ENCODE measurements around the gene MRPL28.
"Not testable (repeated sequence)": the region's sequence is repeated elsewhere in the genome, so short reads cannot be mapped to it uniquely, and the experiment has no call there.

The MRPL28 gene

GRCh38 chr16:359067-359763 is 11.1 kb downstream of the MRPL28 start:
- no peak for DNase-seq

- DNase-seq = no peak
Observed at GRCh38 chr16:356741-357140, 13.6 kb downstream of the MRPL28 start.

GRCh38 chr16:354971-355461 is 15.3 kb downstream of the MRPL28 start:
- DNase-seq = peak; percentile 34

- DNase-seq = no peak
Observed at GRCh38 chr16:354291-354881, 16.0 kb downstream of the MRPL28 start.

- DNase-seq = no peak
Observed at GRCh38 chr16:353404-354290, 16.7 kb downstream of the MRPL28 start.

GRCh38 chr16:352547-353403 is 17.6 kb downstream of the MRPL28 start, which contains the start of gene AXIN1:
AXIN1 (minus strand) TSS chr16:352723; CDS start chr16:347025, 5,698 bp downstream.
- peak; percentile 100 for DNase-seq

- no peak for DNase-seq
Observed at GRCh38 chr16:351804-352520, 18.4 kb downstream of the MRPL28 start.

GRCh38 chr16:350203-350602 is 20.1 kb downstream of the MRPL28 start:
- DNase-seq = no peak

- DNase-seq = no peak
Observed at GRCh38 chr16:349211-349610, 21.1 kb downstream of the MRPL28 start.

GRCh38 chr16:348495-348894 is 21.8 kb downstream of the MRPL28 start:
- DNase-seq = not testable (repeated sequence)

GRCh38 chr16:347203-347602 is 23.1 kb downstream of the MRPL28 start:
- DNase-seq = no peak

- DNase-seq = no peak
Observed at GRCh38 chr16:346587-346986, 23.8 kb downstream of the MRPL28 start.

GRCh38 chr16:345772-346171 is 24.6 kb downstream of the MRPL28 start:
- DNase-seq = no peak

GRCh38 chr16:342455-343213 is 27.7 kb downstream of the MRPL28 start:
- no peak for DNase-seq

- DNase-seq = not testable (repeated sequence)
Observed at GRCh38 chr16:341974-342336, 28.4 kb downstream of the MRPL28 start.

GRCh38 chr16:341095-341973 is 29.0 kb downstream of the MRPL28 start:
- not testable (repeated sequence) for DNase-seq

GRCh38 chr16:340370-341091 is 29.8 kb downstream of the MRPL28 start:
- no peak for DNase-seq

GRCh38 chr16:339680-340079 is 30.7 kb downstream of the MRPL28 start:
- DNase-seq = no peak

GRCh38 chr16:337975-338575 is 32.3 kb downstream of the MRPL28 start:
- no peak for DNase-seq
